OCI-LY7 (cell line): ENCODE results near the gene AARS1. TPM values are rescaled to one million over a fixed set of nuclear protein-coding genes. Genes with fewer than 3 reads are reported as not detected.
"Not testable (repeated sequence)": the region's sequence is repeated elsewhere in the genome, so short reads cannot be mapped to it uniquely, and the experiment has no call there.

ENCODE experiments used
- BruUV-seq: library from RNA; stranded (reverse); fragments of 400-500 nt; replicated peaks from 2 replicates; lab custom pipeline; 2021; lab: Mats Ljungman, UMichigan
- CTCF ChIA-PET: fragments of 300-600 bp; sonication (Branson Sonifier 250); formaldehyde crosslinking; loops from one replicate; lab custom pipeline; 2022; ENCODE audit warnings: antibody characterized with exemption; ENCODE audit not compliant: unreplicated experiment; lab: Charles Lee
- POLR2A ChIA-PET: fragments of 300-600 bp; sonication (Branson Sonifier 250); formaldehyde crosslinking; loops from one replicate; lab custom pipeline; 2022; ENCODE audit warnings: antibody characterized with exemption; lab: Charles Lee
- DNase-seq: peaks from one replicate; pipeline ENCODE4 v3.0.0-alpha.2; 2015; ENCODE audit warnings: low spot score
- H2AFZ ChIP-seq: fragments of 200-600 bp; sonication (generic), shearing (Covaris generic); 2 replicates; pipeline ENCODE4 v1.6.1; 2014; ENCODE audit warnings: mild to moderate bottlenecking, antibody characterized with exemption, low read length, moderate library complexity
- H3K27ac ChIP-seq: fragments of 200-600 bp; sonication (generic); 2 replicates; pipeline ENCODE4 v1.5.1; 2014; ENCODE audit warnings: mixed run types, low read depth, mild to moderate bottlenecking, moderate library complexity, low read length, inconsistent platforms; ENCODE audit not compliant: poor library complexity, severe bottlenecking
- H3K36me3 ChIP-seq: fragments of 200-600 bp; sonication (generic); 2 replicates; pipeline ENCODE4 v1.6.1; 2014; ENCODE audit warnings: mild to moderate bottlenecking, antibody characterized with exemption, low read length, moderate library complexity, mixed read lengths; ENCODE audit not compliant: insufficient read depth
- H3K4me1 ChIP-seq: fragments of 200-600 bp; sonication (generic); 2 replicates; pipeline ENCODE4 v1.5.1; 2014; ENCODE audit warnings: mild to moderate bottlenecking, low read length; ENCODE audit not compliant: insufficient read depth, poor library complexity, severe bottlenecking
- H3K4me2 ChIP-seq: fragments of 200-600 bp; sonication (generic); 2 replicates; pipeline ENCODE4 v1.6.1; 2014; ENCODE audit warnings: mild to moderate bottlenecking, low read length
- H3K4me3 ChIP-seq: fragments of 200-600 bp; sonication (generic); 2 replicates; pipeline ENCODE4 v1.5.1; 2014; ENCODE audit warnings: mild to moderate bottlenecking, low read depth, low read length; ENCODE audit not compliant: poor library complexity, severe bottlenecking
- H3K79me2 ChIP-seq: fragments of 200-600 bp; sonication (generic); 2 replicates; pipeline ENCODE4 v1.6.1; 2016; ENCODE audit warnings: low read depth, mild to moderate bottlenecking, low read length, moderate library complexity, mixed read lengths; ENCODE audit not compliant: insufficient read depth
- H3K9me2 ChIP-seq: fragments of 200-600 bp; sonication (generic); 2 replicates; pipeline ENCODE4 v1.6.1; 2016; ENCODE audit warnings: mild to moderate bottlenecking, low read length, mixed read lengths; ENCODE audit not compliant: insufficient read depth
- H3K9me3 ChIP-seq: fragments of 200-600 bp; sonication (generic); 2 replicates; pipeline ENCODE4 v1.6.1; 2014; ENCODE audit warnings: mild to moderate bottlenecking, mixed run types, low read length, mixed read lengths
- H4K20me1 ChIP-seq: fragments of 200-600 bp; sonication (generic); 2 replicates; pipeline ENCODE4 v1.6.1; 2014; ENCODE audit warnings: mild to moderate bottlenecking, antibody characterized with exemption, low read length, moderate library complexity, mixed read lengths; ENCODE audit not compliant: insufficient read depth
- EZH2phosphoT487 ChIP-seq: fragments of 200-600 bp; sonication (generic); IDR thresholded peaks from 2 replicates; pipeline ENCODE4 v1.6.1; 2018; ENCODE audit warnings: low read depth, borderline replicate concordance, mild to moderate bottlenecking, mixed run types, antibody characterized with exemption, low read length, moderate library complexity, mixed read lengths
- intact Hi-C: fragments of 100-400 bp; cut with micrococcal nuclease; formaldehyde crosslinking; loops from one replicate; pipeline ENCODE4 v1.10.0; 2022; ENCODE audit not compliant: unreplicated experiment
- total RNA-seq, 2 experiments: library from RNA; depleted of rRNA in 1 of 2; stranded (reverse); fragments of >200 nt in 1 of 2; shearing (Covaris generic) in 1 of 2; gene quantifications; 2 replicates each; pipeline ENCODE4 v1.2.3, GENCODE V29; 2014 to 2022
- TF ChIP-seq, protein P1 (sequence below): fragments of 200-600 bp; sonication (generic); conservative IDR thresholded peaks from 2 replicates; pipeline ENCODE4 v1.5.1; 2014; ENCODE audit warnings: mild to moderate bottlenecking, antibody characterized with exemption, low read length, moderate library complexity, mixed read lengths

Gene AARS1
- total RNA-seq, 2 experiments from 2014 or later = 182 to 259 TPM

DNA sequence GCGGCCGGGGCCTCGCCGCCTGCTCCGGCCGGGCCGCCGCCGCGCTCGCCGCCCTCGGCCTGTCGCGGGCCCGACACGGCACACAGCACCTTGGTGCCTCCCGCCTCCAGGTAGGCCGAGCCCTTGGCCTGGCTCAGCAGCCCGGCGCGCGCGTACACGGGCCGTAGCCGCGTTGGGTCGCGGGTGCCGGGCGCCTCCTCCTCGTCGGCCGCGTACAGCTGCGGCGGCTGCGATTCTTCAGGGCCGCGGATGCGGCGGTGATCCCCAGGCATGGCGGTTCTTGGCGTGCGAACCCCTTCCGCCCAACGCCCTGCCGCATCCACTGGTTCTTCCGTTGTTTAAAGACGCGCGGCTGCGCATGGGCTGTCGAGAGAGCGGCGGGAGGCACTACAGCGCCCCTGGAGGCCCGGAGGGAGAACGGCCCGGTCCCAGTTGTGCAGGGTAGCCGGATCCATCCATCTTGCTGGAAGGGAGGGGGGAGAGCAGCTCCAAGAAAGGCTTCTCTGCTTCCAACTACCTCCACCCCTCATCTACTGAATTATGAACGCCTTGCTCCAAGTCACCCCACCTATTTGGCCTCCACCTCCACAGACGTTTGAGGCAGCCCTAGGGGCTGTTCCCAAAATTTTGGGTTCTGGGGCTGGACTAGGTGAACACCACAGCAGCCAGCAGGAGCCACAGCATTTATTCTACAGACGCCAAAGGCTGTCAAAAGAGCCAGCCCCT, 37.5 kb downstream of the AARS1 start, which contains the start of gene EXOSC6:
TSS of gene EXOSC6 (minus strand) at position 312 of the 726 bp plus-strand sequence. CDS start at position 272, 40 bp downstream.
- POLR2A ChIA-PET = no interaction called here
- intact Hi-C loops = no loop called here
- Histone ChIP-seq H3K36me3 (peaks cover 74% of the 10 kb centered on the region), H3K4me2 (peak within 1 kb of the TSS; percentile 93), H3K4me1 (peaks cover 11% of the 10 kb centered on the region), H3K4me3 (peak within 1 kb of the TSS; percentile 91), H3K27ac (peak within 1 kb of the TSS; percentile 87), H4K20me1 (no peaks in the 10 kb centered on the region), H3K9me2 (no peaks in the 10 kb centered on the region), H3K79me2 (peaks cover 43% of the 10 kb centered on the region), H3K9me3 (no peaks in the 10 kb centered on the region), H2AFZ (no peak within 1 kb of the TSS)
- peak; percentile 97 for DNase-seq
- BruUV-seq = no TSS peak
- CTCF ChIA-PET = interaction anchor here (0.6 kb wide), 1 partner anchor 47 kb away, joined by 3 read pairs; the partner anchor contains the start of gene DDX19B
- no peak for TF ChIP-seq EZH2phosphoT487
- TF ChIP-seq, protein P1, sequence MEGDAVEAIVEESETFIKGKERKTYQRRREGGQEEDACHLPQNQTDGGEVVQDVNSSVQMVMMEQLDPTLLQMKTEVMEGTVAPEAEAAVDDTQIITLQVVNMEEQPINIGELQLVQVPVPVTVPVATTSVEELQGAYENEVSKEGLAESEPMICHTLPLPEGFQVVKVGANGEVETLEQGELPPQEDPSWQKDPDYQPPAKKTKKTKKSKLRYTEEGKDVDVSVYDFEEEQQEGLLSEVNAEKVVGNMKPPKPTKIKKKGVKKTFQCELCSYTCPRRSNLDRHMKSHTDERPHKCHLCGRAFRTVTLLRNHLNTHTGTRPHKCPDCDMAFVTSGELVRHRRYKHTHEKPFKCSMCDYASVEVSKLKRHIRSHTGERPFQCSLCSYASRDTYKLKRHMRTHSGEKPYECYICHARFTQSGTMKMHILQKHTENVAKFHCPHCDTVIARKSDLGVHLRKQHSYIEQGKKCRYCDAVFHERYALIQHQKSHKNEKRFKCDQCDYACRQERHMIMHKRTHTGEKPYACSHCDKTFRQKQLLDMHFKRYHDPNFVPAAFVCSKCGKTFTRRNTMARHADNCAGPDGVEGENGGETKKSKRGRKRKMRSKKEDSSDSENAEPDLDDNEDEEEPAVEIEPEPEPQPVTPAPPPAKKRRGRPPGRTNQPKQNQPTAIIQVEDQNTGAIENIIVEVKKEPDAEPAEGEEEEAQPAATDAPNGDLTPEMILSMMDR = peak; percentile 85

DNA sequence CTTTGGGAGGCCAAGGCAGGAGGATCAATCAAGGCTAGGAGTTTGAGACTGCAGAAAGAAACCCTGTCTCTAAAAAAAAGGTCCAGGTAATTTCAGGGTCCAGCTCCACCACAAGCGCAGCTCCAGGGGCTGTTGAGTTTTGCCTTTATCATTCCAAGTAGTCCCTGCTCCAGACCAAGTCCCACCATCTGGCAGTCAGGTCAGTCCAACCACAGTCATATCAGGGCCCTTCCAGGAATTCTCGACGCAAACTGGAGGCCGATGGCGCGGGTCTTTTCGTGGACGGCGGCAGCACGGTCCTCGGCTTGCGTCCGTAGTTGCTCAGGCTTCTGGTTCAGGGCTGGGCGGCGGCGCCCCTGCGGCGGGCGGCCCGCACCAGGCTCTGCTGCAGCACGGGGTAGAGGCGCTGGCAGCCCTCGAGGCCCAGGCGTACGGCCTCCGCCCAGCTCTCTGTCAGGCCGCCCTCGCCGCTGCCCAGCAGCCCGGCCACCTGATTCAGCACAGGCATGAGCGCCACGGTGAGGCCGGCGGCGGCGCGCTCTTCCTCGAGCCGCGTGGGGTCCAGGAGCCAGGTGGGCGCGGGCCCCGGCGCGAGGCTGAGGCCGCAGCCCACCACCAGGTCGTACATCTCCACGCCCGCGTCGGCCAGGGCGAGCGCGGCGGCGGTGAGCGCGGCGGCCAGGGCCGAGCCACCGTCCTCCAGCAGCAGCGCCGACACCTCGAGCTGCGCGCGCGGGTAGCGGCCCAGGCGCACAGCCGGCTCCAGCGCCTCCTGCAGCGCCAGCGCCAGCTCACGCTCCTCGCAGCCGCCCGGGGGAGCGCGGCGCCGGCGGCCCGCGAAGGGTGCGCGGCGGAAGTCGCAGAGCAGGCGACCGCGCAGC, 38.3 kb downstream of the AARS1 start:
- intact Hi-C loops = no loop called here
- Histone ChIP-seq H2AFZ (no peak overlapping the region), H3K9me2 (no peaks in the 10 kb centered on the region), H3K4me3 (peak overlapping the region; percentile 91), H3K79me2 (peaks cover 47% of the 10 kb centered on the region), H3K27ac (peak overlapping the region; percentile 87), H3K9me3 (no peaks in the 10 kb centered on the region), H3K36me3 (peaks cover 71% of the 10 kb centered on the region), H3K4me1 (peaks cover 11% of the 10 kb centered on the region), H4K20me1 (no peaks in the 10 kb centered on the region), H3K4me2 (peak overlapping the region; percentile 93)
- BruUV-seq = no TSS peak
- DNase-seq = no peak
- POLR2A ChIA-PET = no interaction called here
- TF ChIP-seq EZH2phosphoT487 = no peak
- TF ChIP-seq, protein P1 = no peak
- CTCF ChIA-PET = interaction anchor here (0.6 kb wide), 1 partner anchor 48 kb away, joined by 3 read pairs; the partner anchor contains the start of gene DDX19B

DNA sequence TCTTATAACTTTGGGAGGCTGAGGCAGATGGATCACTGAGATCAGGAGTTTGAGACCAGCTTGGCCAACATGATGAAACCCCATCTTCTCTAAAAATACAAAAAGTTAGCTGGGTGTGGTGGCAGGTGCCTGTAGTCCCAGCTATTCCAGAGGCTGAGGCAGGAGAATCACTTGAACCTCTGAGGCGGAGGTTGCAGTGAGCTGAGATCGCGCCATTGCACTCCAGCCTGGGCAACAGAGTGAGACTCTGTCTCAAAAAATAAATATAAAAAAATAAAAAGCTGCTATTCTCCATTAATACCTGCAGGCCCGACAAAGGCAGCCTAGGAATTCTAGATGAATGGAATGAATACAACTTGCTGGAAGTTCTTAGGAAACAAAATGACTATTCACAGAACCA, 39.6 kb downstream of the AARS1 start:
- H4K20me1 ChIP-seq, DNase-seq, H3K9me3 ChIP-seq, H2AFZ ChIP-seq, H3K9me2 ChIP-seq, CTCF ChIA-PET, BruUV-seq, intact Hi-C loops, POLR2A ChIA-PET, H3K27ac ChIP-seq: not testable (repeated sequence)
- Histone ChIP-seq H3K36me3 (peaks cover 61% of the 10 kb centered on the region), H3K79me2 (peaks cover 51% of the 10 kb centered on the region), H3K4me2 (peak overlapping the region; percentile 93), H3K4me3 (peak overlapping the region; percentile 91), H3K4me1 (peaks cover 11% of the 10 kb centered on the region)

DNA sequence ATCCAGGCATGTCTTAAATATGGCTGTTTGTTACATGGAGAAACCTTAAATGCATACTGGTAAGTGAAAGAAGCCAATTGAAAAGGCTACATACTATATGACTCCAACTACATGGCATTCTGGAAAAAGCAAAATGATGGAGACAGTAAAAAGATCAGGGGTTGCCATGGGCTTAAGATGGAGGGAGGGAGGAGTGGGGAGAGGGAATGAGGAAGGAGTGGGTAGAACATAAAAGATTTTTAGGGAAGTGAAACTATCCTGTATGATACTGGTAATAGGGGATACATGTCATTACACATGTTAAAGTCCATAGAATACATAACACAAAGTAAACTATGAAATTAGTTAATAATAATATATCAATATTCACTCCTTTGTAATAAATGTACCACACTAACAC, 50.5 kb downstream of the AARS1 start:
- peak; percentile 15 for DNase-seq
- BruUV-seq, H3K9me3 ChIP-seq, H3K4me1 ChIP-seq, H3K27ac ChIP-seq, POLR2A ChIA-PET, H4K20me1 ChIP-seq, H3K79me2 ChIP-seq, H3K4me3 ChIP-seq, intact Hi-C loops, H3K9me2 ChIP-seq, CTCF ChIA-PET, H3K4me2 ChIP-seq, H2AFZ ChIP-seq: not testable (repeated sequence)
- H3K36me3 ChIP-seq = peaks cover 48% of the 10 kb centered on the region
